Measurements from ENCODE around the gene AJAP1. TPM values are rescaled to one million over a fixed set of nuclear protein-coding genes. Genes with fewer than 3 reads are reported as not detected.

Gene AJAP1
- total RNA-seq, 2 experiments from 2014 or later, result 0.39 to 0.47 TPM

GRCh38 chr1:4612991-4613390, 41.4 kb upstream of the AJAP1 start:
- ChIA-PET POLR2A (no interaction called here), CTCF (no interaction called here)
- ATAC-seq (ENCODE audit: poor library complexity) (no peak), DNase-seq (no peak)
- Histone ChIP-seq H3K27me3 (ENCODE audit: control insufficient read depth in 1 of 2, insufficient read depth in 2 of 2, low read length in 2 of 2) (peaks cover 0 to 5% of the 10 kb centered on the region in 2 experiments), H3K4me3 (ENCODE audit: low read length) (no peak overlapping the region), H3K4me1 (ENCODE audit: insufficient read depth, low read length) (no peaks in the 10 kb centered on the region), H3K27ac (ENCODE audit: low read depth in 1 of 2, low read length in 2 of 2) (no peak overlapping the region), H3K36me3 (ENCODE audit: insufficient read depth, low read length) (no peaks in the 10 kb centered on the region), H3K9me3 (ENCODE audit: control insufficient read depth in 1 of 2, insufficient read depth in 1 of 2, low read length in 2 of 2) (peaks cover 17 to 28% of the 10 kb centered on the region in 2 experiments)
- Mint-ChIP-seq H3K27ac (no peak overlapping the region), H3K27me3 (peaks cover 21% of the 10 kb centered on the region), H3K4me3 (no peak overlapping the region), H3K4me1 (ENCODE audit: low read depth) (no peaks in the 10 kb centered on the region), H3K36me3 (ENCODE audit: low read depth) (no peaks in the 10 kb centered on the region), H3K9me3 (peaks cover 5% of the 10 kb centered on the region)
- intact Hi-C loops (cut with DNase I, micrococcal nuclease), result no loop called here
- TF ChIP-seq CTCF (IDR thresholded peaks at IDR 0.05), result no peak

GRCh38 chr1:4613606-4614370, 40.6 kb upstream of the AJAP1 start:
- no peak overlapping the region for H3K27ac Mint-ChIP-seq
- H3K27me3 Mint-ChIP-seq, result peaks cover 15% of the 10 kb centered on the region
- no peaks in the 10 kb centered on the region for H3K36me3 Mint-ChIP-seq (ENCODE audit: low read depth)
- H3K9me3 Mint-ChIP-seq, result peaks cover 4% of the 10 kb centered on the region
- intact Hi-C loops (cut with DNase I, micrococcal nuclease), result no loop called here
- ChIA-PET CTCF (no interaction called here), POLR2A (no interaction called here)
- TF ChIP-seq CTCF (IDR thresholded peaks at IDR 0.05), result no peak
- DNase-seq (no peak), ATAC-seq (ENCODE audit: poor library complexity) (no peak)
- no peak overlapping the region for H3K4me3 Mint-ChIP-seq
- H3K27ac ChIP-seq (ENCODE audit: low read depth in 1 of 2, low read length in 2 of 2), result no peak overlapping the region
- H3K27me3 ChIP-seq (ENCODE audit: control insufficient read depth in 1 of 2, insufficient read depth in 2 of 2, low read length in 2 of 2), result peaks cover 0 to 5% of the 10 kb centered on the region in 2 experiments
- no peaks in the 10 kb centered on the region for H3K4me1 ChIP-seq (ENCODE audit: insufficient read depth, low read length)
- no peak overlapping the region for H3K4me3 ChIP-seq (ENCODE audit: low read length)
- peaks cover 17 to 26% of the 10 kb centered on the region in 2 experiments for H3K9me3 ChIP-seq (ENCODE audit: control insufficient read depth in 1 of 2, insufficient read depth in 1 of 2, low read length in 2 of 2)
- H3K36me3 ChIP-seq (ENCODE audit: insufficient read depth, low read length), result no peaks in the 10 kb centered on the region
- no peaks in the 10 kb centered on the region for H3K4me1 Mint-ChIP-seq (ENCODE audit: low read depth)

GRCh38 chr1:4614371-4615137, 39.9 kb upstream of the AJAP1 start:
- TF ChIP-seq CTCF (IDR thresholded peaks at IDR 0.05), result no peak
- Mint-ChIP-seq H3K4me3 (no peak overlapping the region), H3K4me1 (ENCODE audit: low read depth) (no peaks in the 10 kb centered on the region), H3K9me3 (peaks cover 4% of the 10 kb centered on the region), H3K27ac (no peak overlapping the region), H3K27me3 (peaks cover 15% of the 10 kb centered on the region), H3K36me3 (ENCODE audit: low read depth) (no peaks in the 10 kb centered on the region)
- no peak for ATAC-seq (ENCODE audit: poor library complexity)
- peaks cover 11 to 22% of the 10 kb centered on the region in 2 experiments for H3K9me3 ChIP-seq (ENCODE audit: control insufficient read depth in 1 of 2, insufficient read depth in 1 of 2, low read length in 2 of 2)
- H3K36me3 ChIP-seq (ENCODE audit: insufficient read depth, low read length), result no peaks in the 10 kb centered on the region
- peaks cover 0 to 2% of the 10 kb centered on the region in 2 experiments for H3K27me3 ChIP-seq (ENCODE audit: control insufficient read depth in 1 of 2, insufficient read depth in 2 of 2, low read length in 2 of 2)
- POLR2A ChIA-PET, result no interaction called here
- intact Hi-C loops (cut with DNase I, micrococcal nuclease), result no loop called here
- H3K4me3 ChIP-seq (ENCODE audit: low read length), result no peak overlapping the region
- CTCF ChIA-PET, result no interaction called here
- DNase-seq, result no peak
- H3K4me1 ChIP-seq (ENCODE audit: insufficient read depth, low read length), result no peaks in the 10 kb centered on the region
- H3K27ac ChIP-seq (ENCODE audit: low read depth in 1 of 2, low read length in 2 of 2), result no peak overlapping the region
